ENCODE data around the gene GABRG3. TPM values are rescaled to one million over a fixed set of nuclear protein-coding genes. Genes with fewer than 3 reads are reported as not detected.

GABRG3 gene
- total RNA-seq, 1 donor from 2014 or later, result under 0.01 TPM

- Histone ChIP-seq H3K9ac (ENCODE audit: low read depth in 1 of 3, low read length in 3 of 3) (no peak overlapping the region), H3K36me3 (ENCODE audit: control insufficient read depth in 3 of 3, insufficient read depth in 3 of 3, low read length in 3 of 3) (no peaks in the 10 kb centered on the region), H3K4me1 (ENCODE audit: control insufficient read depth in 3 of 3, insufficient read depth in 3 of 3, low read length in 3 of 3) (no peaks in the 10 kb centered on the region), H3K4me3 (ENCODE audit: low read length in 3 of 3) (no peak overlapping the region), H3K27ac (ENCODE audit: low read depth, low read length) (no peak overlapping the region), H3K9me3 (ENCODE audit: control insufficient read depth in 3 of 3, low read length in 3 of 3) (peaks cover 0 to 4% (median 0%) of the 10 kb centered on the region in 3 donors), H3K27me3 (ENCODE audit: control insufficient read depth in 3 of 3, insufficient read depth in 3 of 3, low read length in 3 of 3) (no peaks in the 10 kb centered on the region)
Measured at GRCh38 chr15:27114473-27114872, 143.5 kb downstream of the GABRG3 start.

GRCh38 chr15:27119695-27120266, 148.8 kb downstream of the GABRG3 start:
- Histone ChIP-seq H3K4me1 (ENCODE audit: control insufficient read depth in 3 of 3, insufficient read depth in 3 of 3, low read length in 3 of 3) (no peaks in the 10 kb centered on the region), H3K27ac (ENCODE audit: low read depth, low read length) (no peak overlapping the region), H3K27me3 (ENCODE audit: control insufficient read depth in 3 of 3, insufficient read depth in 3 of 3, low read length in 3 of 3) (no peaks in the 10 kb centered on the region), H3K9me3 (ENCODE audit: control insufficient read depth in 3 of 3, low read length in 3 of 3) (peaks cover 2 to 4% (median 2%) of the 10 kb centered on the region in 3 donors), H3K36me3 (ENCODE audit: control insufficient read depth in 3 of 3, insufficient read depth in 3 of 3, low read length in 3 of 3) (no peaks in the 10 kb centered on the region), H3K9ac (ENCODE audit: low read depth in 1 of 3, low read length in 3 of 3) (no peak overlapping the region), H3K4me3 (ENCODE audit: low read length in 3 of 3) (no peak overlapping the region)

DNA sequence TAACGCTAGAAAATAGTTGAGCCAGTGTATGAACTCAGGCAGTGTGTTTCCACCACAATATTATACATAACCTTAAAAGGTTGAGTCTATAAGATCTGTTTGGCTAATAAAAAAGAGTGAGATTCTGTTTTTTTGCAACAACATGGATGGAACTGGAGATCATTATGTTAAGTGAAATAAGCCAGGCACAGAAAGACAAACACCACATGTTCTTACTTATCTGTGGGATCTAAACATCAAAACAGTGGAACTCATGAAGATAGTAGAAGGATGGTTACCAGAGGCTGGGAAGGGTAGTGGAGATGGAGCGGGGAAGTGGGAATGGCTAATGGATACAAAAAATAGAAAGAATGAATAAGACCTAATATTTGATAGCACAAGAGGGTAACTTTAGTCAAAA, 150.7 kb downstream of the GABRG3 start:
- Histone ChIP-seq H3K9me3 (ENCODE audit: control insufficient read depth in 3 of 3, low read length in 3 of 3) (peaks cover 2% of the 10 kb centered on the region in 3 donors), H3K4me1 (ENCODE audit: control insufficient read depth in 3 of 3, insufficient read depth in 3 of 3, low read length in 3 of 3) (no peaks in the 10 kb centered on the region)

GRCh38 chr15:27123291-27123690, 152.3 kb downstream of the GABRG3 start:
- Histone ChIP-seq H3K9me3 (ENCODE audit: control insufficient read depth in 3 of 3, low read length in 3 of 3) (peaks cover 0 to 2% (median 2%) of the 10 kb centered on the region in 3 donors), H3K27ac (ENCODE audit: low read depth, low read length) (no peak overlapping the region), H3K27me3 (ENCODE audit: control insufficient read depth in 3 of 3, insufficient read depth in 3 of 3, low read length in 3 of 3) (no peaks in the 10 kb centered on the region), H3K36me3 (ENCODE audit: control insufficient read depth in 3 of 3, insufficient read depth in 3 of 3, low read length in 3 of 3) (no peaks in the 10 kb centered on the region), H3K4me3 (ENCODE audit: low read length in 3 of 3) (no peak overlapping the region), H3K4me1 (ENCODE audit: control insufficient read depth in 3 of 3, insufficient read depth in 3 of 3, low read length in 3 of 3) (no peaks in the 10 kb centered on the region), H3K9ac (ENCODE audit: low read depth in 1 of 3, low read length in 3 of 3) (no peak overlapping the region)

More for the DNA sequence above, 150.7 kb downstream of the GABRG3 start:
- Histone ChIP-seq H3K4me3 (ENCODE audit: low read length in 3 of 3) (no peak overlapping the region), H3K27me3 (ENCODE audit: control insufficient read depth in 3 of 3, insufficient read depth in 3 of 3, low read length in 3 of 3) (no peaks in the 10 kb centered on the region), H3K27ac (ENCODE audit: low read depth, low read length) (no peak overlapping the region), H3K36me3 (ENCODE audit: control insufficient read depth in 3 of 3, insufficient read depth in 3 of 3, low read length in 3 of 3) (no peaks in the 10 kb centered on the region), H3K9ac (ENCODE audit: low read depth in 1 of 3, low read length in 3 of 3) (no peak overlapping the region)

DNA sequence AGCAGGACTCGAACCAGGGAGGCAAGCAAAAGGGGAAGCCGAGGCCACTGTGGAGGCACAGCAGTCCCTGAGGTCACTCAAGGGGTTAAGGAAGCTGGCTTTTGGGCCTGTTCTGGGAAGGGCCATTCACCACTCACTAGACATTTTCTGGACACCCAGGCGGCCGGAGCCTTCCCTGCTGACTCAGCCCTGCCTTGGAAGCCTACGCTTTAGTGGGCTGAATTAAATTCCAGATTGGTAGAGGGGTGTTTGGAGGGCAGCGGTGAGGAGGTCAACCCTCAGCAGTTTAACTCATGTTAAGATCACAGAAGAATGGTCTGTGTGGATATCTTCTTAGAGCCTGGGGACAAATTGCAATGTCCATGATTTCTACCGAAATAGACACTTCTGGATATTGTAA, 152.8 kb downstream of the GABRG3 start:
- H3K4me3 ChIP-seq (ENCODE audit: low read length in 3 of 3), result no peak overlapping the region
- no peaks in the 10 kb centered on the region for H3K36me3 ChIP-seq (ENCODE audit: control insufficient read depth in 3 of 3, insufficient read depth in 3 of 3, low read length in 3 of 3)
- H3K27ac ChIP-seq (ENCODE audit: low read depth, low read length), result no peak overlapping the region
- H3K4me1 ChIP-seq (ENCODE audit: control insufficient read depth in 3 of 3, insufficient read depth in 3 of 3, low read length in 3 of 3), result no peaks in the 10 kb centered on the region
- H3K9me3 ChIP-seq (ENCODE audit: control insufficient read depth in 3 of 3, low read length in 3 of 3), result peaks cover 0 to 2% (median 2%) of the 10 kb centered on the region in 3 donors
- no peaks in the 10 kb centered on the region for H3K27me3 ChIP-seq (ENCODE audit: control insufficient read depth in 3 of 3, insufficient read depth in 3 of 3, low read length in 3 of 3)
- H3K9ac ChIP-seq (ENCODE audit: low read depth in 1 of 3, low read length in 3 of 3), result no peak overlapping the region

- Histone ChIP-seq H3K9ac (ENCODE audit: low read depth in 1 of 3, low read length in 3 of 3) (no peak overlapping the region), H3K27ac (ENCODE audit: low read depth, low read length) (no peak overlapping the region), H3K4me3 (ENCODE audit: low read length in 3 of 3) (no peak overlapping the region), H3K4me1 (ENCODE audit: control insufficient read depth in 3 of 3, insufficient read depth in 3 of 3, low read length in 3 of 3) (no peaks in the 10 kb centered on the region), H3K36me3 (ENCODE audit: control insufficient read depth in 3 of 3, insufficient read depth in 3 of 3, low read length in 3 of 3) (no peaks in the 10 kb centered on the region), H3K27me3 (ENCODE audit: control insufficient read depth in 3 of 3, insufficient read depth in 3 of 3, low read length in 3 of 3) (no peaks in the 10 kb centered on the region), H3K9me3 (ENCODE audit: control insufficient read depth in 3 of 3, low read length in 3 of 3) (peaks cover 0 to 2% (median 2%) of the 10 kb centered on the region in 3 donors)
Measured at GRCh38 chr15:27124287-27124871, 153.4 kb downstream of the GABRG3 start.

- peaks cover 0 to 2% (median 0%) of the 10 kb centered on the region in 3 donors for H3K9me3 ChIP-seq (ENCODE audit: control insufficient read depth in 3 of 3, low read length in 3 of 3)
- H3K27ac ChIP-seq (ENCODE audit: low read depth, low read length), result no peak overlapping the region
- H3K4me3 ChIP-seq (ENCODE audit: low read length in 3 of 3), result no peak overlapping the region
- H3K9ac ChIP-seq (ENCODE audit: low read depth in 1 of 3, low read length in 3 of 3), result no peak overlapping the region
- no peaks in the 10 kb centered on the region for H3K27me3 ChIP-seq (ENCODE audit: control insufficient read depth in 3 of 3, insufficient read depth in 3 of 3, low read length in 3 of 3)
- H3K36me3 ChIP-seq (ENCODE audit: control insufficient read depth in 3 of 3, insufficient read depth in 3 of 3, low read length in 3 of 3), result no peaks in the 10 kb centered on the region
- H3K4me1 ChIP-seq (ENCODE audit: control insufficient read depth in 3 of 3, insufficient read depth in 3 of 3, low read length in 3 of 3), result no peaks in the 10 kb centered on the region
Measured at GRCh38 chr15:27125185-27125584, 154.2 kb downstream of the GABRG3 start.

DNA sequence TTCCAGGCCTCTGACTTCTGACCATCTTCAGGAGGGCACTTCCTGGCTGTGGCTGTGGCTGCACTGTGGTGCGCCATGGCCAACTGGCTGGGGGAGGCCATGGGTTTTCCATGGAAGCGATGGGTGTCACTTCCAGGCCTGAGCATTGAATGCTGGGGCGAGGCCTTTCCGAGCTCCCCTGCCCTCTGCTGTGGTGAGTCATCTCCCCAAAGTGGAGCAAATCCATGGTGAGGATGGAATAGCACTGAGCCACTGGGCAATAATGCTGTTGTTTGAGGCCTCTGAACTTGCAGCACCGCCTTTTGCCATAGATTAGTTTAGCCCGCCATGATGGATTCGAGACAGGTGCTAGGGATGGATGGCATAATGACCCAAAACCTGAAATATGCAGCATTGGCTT, 155.5 kb downstream of the GABRG3 start:
- Histone ChIP-seq H3K4me3 (ENCODE audit: low read length in 3 of 3) (no peak overlapping the region), H3K27me3 (ENCODE audit: control insufficient read depth in 3 of 3, insufficient read depth in 3 of 3, low read length in 3 of 3) (no peaks in the 10 kb centered on the region), H3K9ac (ENCODE audit: low read depth in 1 of 3, low read length in 3 of 3) (no peak overlapping the region), H3K9me3 (ENCODE audit: control insufficient read depth in 3 of 3, low read length in 3 of 3) (peaks cover 0 to 2% (median 0%) of the 10 kb centered on the region in 3 donors), H3K4me1 (ENCODE audit: control insufficient read depth in 3 of 3, insufficient read depth in 3 of 3, low read length in 3 of 3) (no peaks in the 10 kb centered on the region), H3K36me3 (ENCODE audit: control insufficient read depth in 3 of 3, insufficient read depth in 3 of 3, low read length in 3 of 3) (no peaks in the 10 kb centered on the region), H3K27ac (ENCODE audit: low read depth, low read length) (no peak overlapping the region)

- Histone ChIP-seq H3K4me1 (ENCODE audit: control insufficient read depth in 3 of 3, insufficient read depth in 3 of 3, low read length in 3 of 3) (no peaks in the 10 kb centered on the region), H3K36me3 (ENCODE audit: control insufficient read depth in 3 of 3, insufficient read depth in 3 of 3, low read length in 3 of 3) (no peaks in the 10 kb centered on the region), H3K27ac (ENCODE audit: low read depth, low read length) (no peak overlapping the region), H3K9me3 (ENCODE audit: control insufficient read depth in 3 of 3, low read length in 3 of 3) (no peaks in the 10 kb centered on the region), H3K27me3 (ENCODE audit: control insufficient read depth in 3 of 3, insufficient read depth in 3 of 3, low read length in 3 of 3) (no peaks in the 10 kb centered on the region), H3K4me3 (ENCODE audit: low read length in 3 of 3) (no peak overlapping the region), H3K9ac (ENCODE audit: low read depth in 1 of 3, low read length in 3 of 3) (no peak overlapping the region)
Measured at GRCh38 chr15:27127815-27128570, 157.0 kb downstream of the GABRG3 start.

DNA sequence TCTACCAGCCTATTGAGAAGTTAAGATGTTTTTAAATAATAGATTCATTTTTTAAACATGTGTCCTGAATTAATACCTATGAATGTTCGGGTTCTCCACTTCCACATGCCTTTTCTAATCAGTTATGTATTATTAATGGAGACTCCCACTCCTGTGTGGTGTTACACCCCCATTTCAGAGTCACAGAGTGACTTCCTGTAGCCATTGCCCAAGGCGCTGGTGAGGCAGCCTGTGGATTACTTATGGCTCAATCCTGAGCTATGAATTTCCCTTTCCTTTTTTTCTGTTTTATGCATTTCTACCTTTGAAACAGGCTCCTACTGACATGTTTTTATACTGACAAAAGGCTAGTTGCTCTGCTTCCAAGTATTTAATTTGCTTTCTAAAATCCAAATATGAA, 162.3 kb downstream of the GABRG3 start:
- Histone ChIP-seq H3K4me1 (ENCODE audit: control insufficient read depth in 3 of 3, insufficient read depth in 3 of 3, low read length in 3 of 3) (no peaks in the 10 kb centered on the region), H3K36me3 (ENCODE audit: control insufficient read depth in 3 of 3, insufficient read depth in 3 of 3, low read length in 3 of 3) (no peaks in the 10 kb centered on the region), H3K9ac (ENCODE audit: low read depth in 1 of 3, low read length in 3 of 3) (no peak overlapping the region), H3K9me3 (ENCODE audit: control insufficient read depth in 3 of 3, low read length in 3 of 3) (no peaks in the 10 kb centered on the region), H3K27me3 (ENCODE audit: control insufficient read depth in 3 of 3, insufficient read depth in 3 of 3, low read length in 3 of 3) (no peaks in the 10 kb centered on the region), H3K27ac (ENCODE audit: low read depth, low read length) (no peak overlapping the region), H3K4me3 (ENCODE audit: low read length in 3 of 3) (no peak overlapping the region)

All from skeletal muscle tissue (tissue), 4 donors.